ENCODE measurements around the gene NOX4. TPM values are rescaled to one million over a fixed set of nuclear protein-coding genes. Genes with fewer than 3 reads are reported as not detected.
"Not testable (repeated sequence)": the region's sequence is repeated elsewhere in the genome, so short reads cannot be mapped to it uniquely, and the experiment has no call there.

Gene NOX4
- total RNA-seq, 6 experiments from 2014 or later: 0.18 to 0.62 (median 0.20) TPM; not detected in 1

DNA sequence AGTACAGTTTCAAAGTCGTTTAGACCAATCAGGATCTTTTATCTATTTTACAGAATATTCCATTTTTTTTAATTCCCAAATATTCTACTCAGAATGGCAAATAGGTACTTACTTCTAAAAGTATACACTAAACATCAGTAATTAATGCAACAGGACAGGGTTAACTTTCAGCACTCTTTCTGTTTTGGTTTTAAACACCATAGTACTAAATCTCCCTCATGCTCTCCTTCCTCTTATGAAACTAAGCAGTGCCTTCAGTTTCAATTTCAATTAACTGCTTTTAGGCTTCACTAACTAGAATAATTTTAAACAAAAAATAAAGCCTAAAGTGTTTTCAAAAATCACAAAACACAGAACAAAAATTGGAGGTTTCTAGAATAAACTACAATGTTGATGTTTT lies 57.9 kb downstream of the NOX4 start:
- H3K4me1 ChIP-seq: no peaks in the 10 kb centered on the region
- no peaks in the 10 kb centered on the region for H3K27me3 ChIP-seq
- H3K9me3 ChIP-seq: no peaks in the 10 kb centered on the region
- no peaks in the 10 kb centered on the region for H3K36me3 ChIP-seq
- 42% methylated on average over 1 of the region's 1 CpG for WGBS (ENCODE audit: insufficient coverage, low coverage, low lambda C conversion rate, missing lambda C conversion rate)
- H3K27ac ChIP-seq: no peak overlapping the region
- intact Hi-C loops (cut with DNase I): no loop called here
- H3K4me3 ChIP-seq: no peak overlapping the region
- no peak for ATAC-seq
- TF ChIP-seq POLR2A (IDR thresholded peaks at IDR 0.05): no peak
- TF ChIP-seq, protein P1, sequence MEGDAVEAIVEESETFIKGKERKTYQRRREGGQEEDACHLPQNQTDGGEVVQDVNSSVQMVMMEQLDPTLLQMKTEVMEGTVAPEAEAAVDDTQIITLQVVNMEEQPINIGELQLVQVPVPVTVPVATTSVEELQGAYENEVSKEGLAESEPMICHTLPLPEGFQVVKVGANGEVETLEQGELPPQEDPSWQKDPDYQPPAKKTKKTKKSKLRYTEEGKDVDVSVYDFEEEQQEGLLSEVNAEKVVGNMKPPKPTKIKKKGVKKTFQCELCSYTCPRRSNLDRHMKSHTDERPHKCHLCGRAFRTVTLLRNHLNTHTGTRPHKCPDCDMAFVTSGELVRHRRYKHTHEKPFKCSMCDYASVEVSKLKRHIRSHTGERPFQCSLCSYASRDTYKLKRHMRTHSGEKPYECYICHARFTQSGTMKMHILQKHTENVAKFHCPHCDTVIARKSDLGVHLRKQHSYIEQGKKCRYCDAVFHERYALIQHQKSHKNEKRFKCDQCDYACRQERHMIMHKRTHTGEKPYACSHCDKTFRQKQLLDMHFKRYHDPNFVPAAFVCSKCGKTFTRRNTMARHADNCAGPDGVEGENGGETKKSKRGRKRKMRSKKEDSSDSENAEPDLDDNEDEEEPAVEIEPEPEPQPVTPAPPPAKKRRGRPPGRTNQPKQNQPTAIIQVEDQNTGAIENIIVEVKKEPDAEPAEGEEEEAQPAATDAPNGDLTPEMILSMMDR (IDR thresholded peaks at IDR 0.05): no peak
- no peak for DNase-seq

GRCh38 chr11:89432182-89432581 lies 59.0 kb downstream of the NOX4 start:
- H3K4me3 ChIP-seq; DNase-seq; H3K36me3 ChIP-seq; H3K27me3 ChIP-seq; H3K9me3 ChIP-seq; H3K27ac ChIP-seq; H3K4me1 ChIP-seq; intact Hi-C loops (cut with DNase I); ATAC-seq: not testable (repeated sequence)
- WGBS (ENCODE audit: insufficient coverage, low coverage, low lambda C conversion rate, missing lambda C conversion rate): 51% methylated on average over 3 of the region's 3 CpGs

DNA sequence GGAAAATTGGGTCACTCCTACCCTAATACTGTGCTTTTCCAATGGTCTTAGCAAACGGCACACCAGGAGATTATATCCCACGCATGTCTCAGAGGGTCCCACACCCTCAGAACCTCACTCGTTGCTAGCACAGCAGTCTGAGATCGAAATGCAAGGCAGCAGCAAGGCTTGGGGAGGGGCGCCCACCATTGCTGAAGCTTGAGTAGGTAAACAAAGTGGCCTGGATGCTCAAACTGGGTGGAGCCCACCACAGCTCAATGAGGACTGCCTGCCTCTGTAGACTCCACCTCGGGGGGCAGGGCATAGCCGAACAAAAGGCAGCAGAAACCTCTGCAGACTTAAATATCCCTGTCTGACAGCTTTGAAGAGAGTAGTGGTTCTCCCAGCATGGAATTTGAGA lies 64.7 kb downstream of the NOX4 start:
- H3K4me3 ChIP-seq; H3K36me3 ChIP-seq; DNase-seq; H3K27me3 ChIP-seq; intact Hi-C loops (cut with DNase I); H3K9me3 ChIP-seq; H3K4me1 ChIP-seq; H3K27ac ChIP-seq; ATAC-seq: not testable (repeated sequence)
- no CpG with 5 or more reads among the region's 7 CpGs for WGBS (ENCODE audit: insufficient coverage, low coverage, low lambda C conversion rate, missing lambda C conversion rate)

DNA sequence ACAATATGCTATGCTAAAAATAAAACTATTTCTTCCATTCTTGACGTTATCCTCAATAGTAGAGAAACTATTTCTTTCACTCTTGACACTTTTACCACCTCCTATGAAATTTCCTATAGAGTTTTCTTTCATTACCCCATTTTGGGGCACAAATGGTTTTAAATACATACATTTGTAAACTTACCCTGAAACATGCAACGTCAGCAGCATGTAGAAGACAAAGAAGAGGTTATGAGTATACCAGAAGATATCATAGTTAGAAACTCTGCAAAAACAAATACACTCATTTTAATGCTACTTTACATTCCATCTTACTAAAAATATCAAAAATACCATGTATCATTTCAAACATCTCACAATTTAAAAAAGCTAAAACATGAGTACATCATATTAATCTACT lies 69.5 kb downstream of the NOX4 start:
- no peak overlapping the region for H3K27ac ChIP-seq
- 40% methylated on average over 2 of the region's 2 CpGs for WGBS (ENCODE audit: insufficient coverage, low coverage, low lambda C conversion rate, missing lambda C conversion rate)
- no peaks in the 10 kb centered on the region for H3K27me3 ChIP-seq
- no peaks in the 10 kb centered on the region for H3K9me3 ChIP-seq
- H3K4me1 ChIP-seq: no peaks in the 10 kb centered on the region
- H3K4me3 ChIP-seq: no peak overlapping the region
- TF ChIP-seq POLR2A (IDR thresholded peaks at IDR 0.05): no peak
- TF ChIP-seq, protein P1 (IDR thresholded peaks at IDR 0.05): no peak
- ATAC-seq (no peak), DNase-seq (no peak)
- H3K36me3 ChIP-seq: no peaks in the 10 kb centered on the region
- intact Hi-C loops (cut with DNase I): no loop called here

DNA sequence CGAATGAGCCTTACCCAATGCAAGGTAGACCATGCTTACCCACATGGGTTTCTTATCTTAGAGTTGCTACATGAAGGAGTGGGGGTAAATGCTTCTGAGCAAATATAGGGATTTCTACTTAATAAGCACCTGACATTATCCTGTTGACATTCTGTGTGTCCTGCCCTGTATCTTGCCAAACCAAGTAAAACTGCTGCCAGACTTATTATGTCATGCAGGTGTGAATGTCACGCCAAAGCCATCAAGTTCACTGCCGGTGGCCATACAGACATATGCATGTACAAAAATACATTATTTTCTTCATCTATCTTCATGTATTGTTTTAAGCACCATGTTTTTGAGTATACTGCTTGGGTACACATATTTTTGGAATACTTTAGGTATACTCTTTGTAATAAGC lies 70.2 kb downstream of the NOX4 start:
- TF ChIP-seq POLR2A (IDR thresholded peaks at IDR 0.05): no peak
- TF ChIP-seq, protein P1 (IDR thresholded peaks at IDR 0.05): no peak
- no peak for ATAC-seq
- Histone ChIP-seq H3K36me3 (no peaks in the 10 kb centered on the region), H3K4me1 (no peaks in the 10 kb centered on the region), H3K9me3 (no peaks in the 10 kb centered on the region), H3K27ac (no peak overlapping the region), H3K27me3 (no peaks in the 10 kb centered on the region), H3K4me3 (no peak overlapping the region)
- WGBS (ENCODE audit: insufficient coverage, low coverage, low lambda C conversion rate, missing lambda C conversion rate): 61% methylated on average over 3 of the region's 3 CpGs
- intact Hi-C loops (cut with DNase I): no loop called here
- no peak for DNase-seq

- 37% methylated on average over 2 of the region's 2 CpGs for WGBS (ENCODE audit: insufficient coverage, low coverage, low lambda C conversion rate, missing lambda C conversion rate)
These were observed 74.2 kb downstream of the NOX4 start for GRCh38 chr11:89416961-89417360.

DNA sequence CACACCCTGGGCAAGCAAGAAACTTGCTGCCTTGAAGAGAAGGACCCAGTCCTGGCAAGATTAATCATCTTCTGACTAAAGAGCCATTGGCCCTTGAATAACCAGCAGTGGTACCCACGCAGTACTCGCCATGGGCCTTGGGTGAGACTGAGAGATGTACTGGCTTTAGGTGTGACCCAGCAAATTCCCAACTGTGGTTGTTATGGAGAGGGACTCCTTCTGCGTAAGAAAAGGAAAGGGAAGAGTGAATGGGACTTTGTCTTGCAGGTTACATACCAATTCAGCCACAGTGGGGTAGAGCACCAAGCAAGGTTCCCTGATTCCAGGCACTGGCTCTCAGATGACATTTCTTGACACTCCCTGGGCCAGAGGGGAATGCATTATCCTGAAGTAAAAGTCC lies 80.1 kb downstream of the NOX4 start:
- DNase-seq; H3K4me3 ChIP-seq; H3K9me3 ChIP-seq; H3K27me3 ChIP-seq; ATAC-seq; H3K36me3 ChIP-seq; H3K27ac ChIP-seq; H3K4me1 ChIP-seq; intact Hi-C loops (cut with DNase I): not testable (repeated sequence)
- 94% methylated on average over 3 of the region's 3 CpGs for WGBS (ENCODE audit: insufficient coverage, low coverage, low lambda C conversion rate, missing lambda C conversion rate)

More at GRCh38 chr11:89416961-89417360, 74.2 kb downstream of the NOX4 start:
- no peak overlapping the region for H3K4me3 ChIP-seq
- H3K36me3 ChIP-seq: no peaks in the 10 kb centered on the region
- intact Hi-C loops (cut with DNase I): no loop called here
- ATAC-seq: no peak
- DNase-seq: no peak
- H3K27ac ChIP-seq: no peak overlapping the region
- H3K4me1 ChIP-seq: no peaks in the 10 kb centered on the region
- H3K27me3 ChIP-seq: no peaks in the 10 kb centered on the region
- no peaks in the 10 kb centered on the region for H3K9me3 ChIP-seq
- no peak for TF ChIP-seq POLR2A (IDR thresholded peaks at IDR 0.05)
- TF ChIP-seq, protein P1 (IDR thresholded peaks at IDR 0.05): no peak

DNA sequence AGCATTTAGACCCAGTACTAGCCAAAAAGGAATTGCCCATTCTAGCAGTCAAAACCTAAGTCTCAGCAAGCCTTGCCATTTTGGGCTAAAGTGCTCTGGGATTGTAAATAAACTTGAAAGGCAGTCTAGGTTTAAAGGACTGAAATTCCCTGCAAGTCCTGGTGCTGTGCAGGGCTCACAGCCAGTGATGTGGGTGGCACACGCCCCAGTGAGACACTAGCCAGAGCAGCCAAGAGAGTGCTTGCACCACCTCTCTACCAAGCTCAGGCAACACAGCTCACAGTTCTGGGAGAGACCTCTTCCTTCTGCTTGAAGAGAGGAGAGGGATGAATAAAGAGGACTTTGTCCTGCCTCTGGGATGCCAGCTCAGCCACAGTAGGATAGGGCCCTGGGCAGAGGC lies 80.5 kb downstream of the NOX4 start:
- ATAC-seq: not testable (repeated sequence)

More for the DNA sequence above, 80.5 kb downstream of the NOX4 start:
- H3K27me3 ChIP-seq; H3K9me3 ChIP-seq; H3K4me1 ChIP-seq; H3K4me3 ChIP-seq; DNase-seq; H3K27ac ChIP-seq; intact Hi-C loops (cut with DNase I); H3K36me3 ChIP-seq: not testable (repeated sequence)
- WGBS (ENCODE audit: insufficient coverage, low coverage, low lambda C conversion rate, missing lambda C conversion rate): no CpG with 5 or more reads among the region's 1 CpG
